NAMALWA (cell line): Measurements from ENCODE around the gene SSH2.

Experiments
- DNase-seq: peaks from one replicate; pipeline ENCODE4 v3.0.0-alpha.2; 2015; ENCODE audit warnings: low spot score

Gene SSH2

DNA sequence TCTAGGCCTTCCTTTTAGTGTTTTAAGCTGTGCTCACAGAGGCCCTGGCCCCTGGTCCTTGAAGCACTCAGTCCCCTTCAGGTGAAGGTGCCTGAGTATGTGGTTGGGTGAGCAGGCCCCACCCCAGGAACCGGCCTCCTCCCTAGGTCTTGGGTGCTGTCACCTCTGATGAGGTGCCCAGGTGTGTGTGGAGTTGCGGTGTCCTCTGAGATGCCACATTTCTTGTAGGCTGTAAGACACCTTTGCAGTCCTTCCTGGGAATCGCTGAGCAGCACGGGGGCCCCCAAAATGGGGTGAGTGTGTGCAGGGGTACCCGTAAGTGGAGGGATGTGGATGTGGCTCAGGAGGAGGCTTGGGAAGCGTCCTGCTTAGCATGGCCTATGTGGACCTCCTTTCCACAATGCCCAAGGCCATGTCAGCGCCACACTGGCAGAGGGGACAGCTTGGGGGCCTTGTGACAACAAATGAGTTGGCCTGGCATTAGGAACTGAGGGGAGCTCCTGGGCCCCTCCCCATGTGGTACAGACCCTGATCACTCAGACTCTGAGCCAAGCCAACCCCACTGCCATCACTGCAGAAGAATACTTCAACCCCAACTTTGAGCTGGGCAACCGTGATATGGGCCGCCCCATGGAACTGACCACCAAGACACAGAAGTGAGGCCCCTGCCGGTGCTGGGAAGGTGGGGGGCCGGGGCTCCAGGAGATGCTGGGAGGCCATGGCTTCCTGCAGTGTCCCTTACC is 318.5 kb downstream of the SSH2 start:
- DNase-seq, result no peak

DNA sequence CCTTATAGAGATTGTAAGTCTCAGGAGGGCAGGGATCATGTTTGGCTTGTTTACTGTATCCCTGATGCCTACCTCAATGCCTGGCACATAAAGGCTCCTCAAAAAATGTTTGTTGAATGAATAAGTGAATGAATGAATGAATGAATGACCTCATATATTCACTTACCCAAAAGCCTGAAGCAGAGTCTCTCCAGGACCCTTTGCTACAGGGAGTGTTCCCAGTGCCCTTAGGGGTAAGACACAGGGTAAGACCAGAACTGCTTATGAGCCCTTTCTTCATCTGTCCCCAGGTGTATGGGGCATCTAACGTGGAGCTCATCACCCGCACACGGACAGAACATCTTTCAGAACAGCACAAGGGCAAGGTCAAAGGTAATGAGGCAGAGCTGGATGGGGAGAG is 319.6 kb downstream of the SSH2 start:
- DNase-seq, result no peak

DNA sequence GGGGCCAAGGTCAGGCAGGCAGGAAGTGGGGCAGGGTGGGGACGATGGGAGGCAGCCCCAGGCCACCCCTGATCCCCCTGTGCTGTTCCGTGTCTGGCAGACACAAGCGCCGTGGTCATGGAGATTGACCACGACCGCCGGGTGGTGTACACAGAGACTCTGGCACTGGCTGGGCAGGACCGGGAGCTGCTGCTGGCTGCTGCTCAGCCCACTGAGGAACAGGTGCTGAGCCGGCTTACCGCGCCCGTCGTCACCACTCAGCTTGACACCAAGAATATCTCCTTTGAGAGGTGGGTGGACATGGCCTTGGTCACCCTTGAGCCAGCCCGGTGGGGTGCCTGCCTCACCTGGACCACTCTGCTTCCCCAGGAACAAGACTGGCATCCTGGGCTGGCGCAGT is 321.0 kb downstream of the SSH2 start:
- no peak for DNase-seq

DNA sequence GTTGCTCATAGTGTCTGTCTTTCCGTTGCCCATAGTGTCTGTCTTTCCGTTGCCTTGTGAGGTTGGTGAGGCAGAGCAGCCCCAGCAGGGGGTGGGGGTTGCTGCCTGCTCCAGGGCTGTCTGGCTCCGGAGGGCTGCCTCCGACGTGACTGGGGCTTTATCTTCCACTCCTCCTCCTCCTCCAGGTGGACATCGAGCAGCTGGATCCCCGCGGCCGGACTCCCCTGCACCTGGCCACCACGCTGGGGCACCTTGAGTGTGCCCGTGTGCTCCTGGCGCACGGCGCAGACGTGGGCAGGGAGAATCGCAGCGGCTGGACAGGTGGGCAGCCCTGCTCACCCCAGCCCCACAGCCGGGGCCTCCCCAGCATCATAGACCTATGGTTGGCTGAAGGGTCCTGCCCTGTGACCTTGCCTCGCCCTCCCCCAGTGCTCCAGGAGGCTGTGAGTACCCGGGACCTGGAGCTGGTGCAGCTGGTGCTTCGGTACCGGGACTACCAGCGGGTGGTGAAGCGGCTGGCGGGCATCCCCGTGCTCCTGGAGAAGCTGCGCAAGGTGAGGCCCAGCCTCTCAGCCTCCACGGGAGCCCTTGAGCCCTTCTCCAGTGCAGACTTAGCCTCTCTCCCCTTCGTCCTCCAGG is 322.4 kb downstream of the SSH2 start:
- DNase-seq, result no peak

DNA sequence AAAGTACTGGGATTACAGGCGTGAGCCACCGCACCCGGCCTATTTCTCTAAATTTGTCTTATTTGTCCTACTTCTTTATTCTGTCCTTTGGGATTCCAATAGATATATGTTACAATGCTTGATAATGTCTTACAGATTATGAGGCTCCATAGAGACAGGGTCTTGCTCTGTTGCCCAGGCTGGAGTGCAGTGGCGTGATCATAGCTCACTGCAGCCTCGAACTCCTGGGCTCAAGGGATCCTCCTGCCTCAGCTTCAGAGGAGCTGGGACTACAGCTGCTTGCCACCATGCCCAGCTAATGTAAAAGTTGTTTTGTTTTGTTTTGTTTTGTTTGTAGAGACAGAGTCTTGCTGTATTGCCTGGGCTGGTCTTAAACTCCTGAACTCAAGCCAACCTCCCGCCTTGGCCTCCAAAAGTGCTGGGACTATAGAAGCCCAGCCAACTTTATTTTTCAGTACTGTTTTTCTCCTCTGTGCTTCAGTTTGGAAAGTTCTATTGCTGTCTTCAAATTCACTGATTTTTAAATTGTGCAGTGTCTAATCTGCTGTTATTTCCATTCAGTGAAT is 326.8 kb downstream of the SSH2 start:
- no peak for DNase-seq

DNA sequence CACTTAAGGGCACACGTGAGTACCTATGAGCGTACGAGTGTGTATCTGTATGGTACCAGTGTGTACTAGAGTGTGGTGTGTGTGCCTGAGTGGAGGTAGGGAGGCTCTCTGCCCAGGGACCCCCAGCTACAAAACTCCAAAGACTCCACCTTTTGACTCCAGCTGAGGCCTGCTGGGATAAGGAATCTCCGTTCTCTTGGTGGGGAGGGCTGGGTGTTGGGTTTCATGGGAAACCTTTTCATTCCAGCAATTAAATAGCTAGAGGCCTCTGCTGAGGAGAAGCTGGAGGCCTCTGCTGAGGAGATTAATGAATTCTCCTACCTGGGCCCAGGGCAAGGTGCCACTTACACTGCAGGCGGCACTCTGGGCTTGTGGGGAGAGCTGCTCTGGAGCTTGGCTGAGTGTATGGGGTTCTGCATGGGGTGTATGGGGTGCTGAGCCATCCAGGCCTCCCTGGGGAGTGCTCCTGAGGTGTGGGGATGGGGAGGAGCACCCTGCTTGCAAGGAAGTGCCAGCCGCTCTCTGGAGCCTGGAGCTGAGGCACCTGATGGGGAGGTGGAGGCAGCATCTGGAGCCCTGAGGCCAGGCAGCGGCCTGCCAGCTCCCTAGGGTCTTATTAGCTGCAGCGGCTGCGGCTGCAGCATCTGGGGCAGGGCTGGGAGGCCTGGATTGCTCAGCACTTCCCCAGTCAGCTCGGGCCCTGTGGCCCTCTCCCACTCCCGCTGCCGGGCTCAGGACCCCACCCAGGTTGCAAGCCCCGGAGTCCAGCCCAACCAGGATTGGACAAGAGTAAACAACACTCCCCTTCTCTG is 332.5 kb downstream of the SSH2 start:
- no peak for DNase-seq

DNA sequence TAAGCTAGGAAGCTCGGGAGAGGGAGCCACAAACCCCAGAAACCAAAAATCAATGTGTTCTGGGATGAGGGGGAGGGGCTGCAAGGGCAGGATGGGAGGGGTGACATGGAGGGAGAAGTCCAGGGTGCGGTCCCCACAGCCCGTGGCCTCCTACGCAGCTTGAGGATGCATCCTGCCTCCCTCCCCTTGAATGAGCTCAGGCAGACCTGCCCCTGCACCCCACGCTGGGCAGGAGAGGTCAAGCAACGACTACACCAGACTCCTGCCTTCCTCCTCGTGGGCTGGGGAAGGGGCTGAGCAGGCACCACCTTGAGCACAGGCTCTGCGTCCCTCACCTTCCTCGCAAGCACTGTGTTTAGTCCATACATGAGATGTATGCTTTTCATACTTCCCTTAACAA is 333.2 kb downstream of the SSH2 start:
- no peak for DNase-seq

DNA sequence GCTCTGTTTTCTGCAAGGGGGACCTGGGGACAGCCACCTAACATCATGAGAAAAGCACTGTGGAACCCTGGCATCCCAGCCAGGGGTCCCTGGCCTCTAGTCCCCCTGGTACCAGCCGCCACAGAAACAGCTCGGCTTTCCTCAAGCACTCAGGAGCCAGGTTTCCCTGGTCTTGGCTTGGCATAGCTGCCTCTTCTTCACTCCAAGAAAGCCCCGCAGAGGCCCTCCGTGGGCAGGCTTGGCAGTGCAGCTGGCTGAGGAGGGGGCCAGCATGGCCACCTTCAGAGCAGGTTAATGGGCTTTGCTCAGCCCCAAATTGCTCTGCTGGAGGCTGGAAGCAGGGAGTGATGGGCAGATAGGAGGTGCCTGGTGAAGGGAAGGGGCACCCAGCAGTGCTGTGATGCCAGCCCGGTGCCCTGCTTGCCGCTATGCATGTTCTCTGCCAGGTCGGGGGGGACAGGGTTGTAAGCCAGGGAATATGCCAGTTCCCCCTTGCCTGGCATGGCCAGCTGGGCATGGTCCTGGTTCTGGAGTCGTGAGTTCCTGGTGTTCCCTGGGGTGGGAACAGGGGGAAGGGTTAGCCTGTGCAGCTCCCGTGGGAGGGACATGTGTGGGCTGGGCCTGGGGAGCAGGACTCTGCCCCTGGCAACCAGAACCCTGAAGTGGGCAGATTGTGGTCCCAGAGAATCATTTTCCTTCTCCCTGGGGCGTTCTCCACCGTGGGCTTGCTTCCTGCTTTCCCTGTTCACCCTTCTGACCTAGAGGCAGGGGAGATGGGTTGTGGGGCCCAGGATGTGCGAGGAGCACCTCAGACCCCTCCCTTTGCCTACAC is 333.9 kb downstream of the SSH2 start:
- DNase-seq, result no peak

DNA sequence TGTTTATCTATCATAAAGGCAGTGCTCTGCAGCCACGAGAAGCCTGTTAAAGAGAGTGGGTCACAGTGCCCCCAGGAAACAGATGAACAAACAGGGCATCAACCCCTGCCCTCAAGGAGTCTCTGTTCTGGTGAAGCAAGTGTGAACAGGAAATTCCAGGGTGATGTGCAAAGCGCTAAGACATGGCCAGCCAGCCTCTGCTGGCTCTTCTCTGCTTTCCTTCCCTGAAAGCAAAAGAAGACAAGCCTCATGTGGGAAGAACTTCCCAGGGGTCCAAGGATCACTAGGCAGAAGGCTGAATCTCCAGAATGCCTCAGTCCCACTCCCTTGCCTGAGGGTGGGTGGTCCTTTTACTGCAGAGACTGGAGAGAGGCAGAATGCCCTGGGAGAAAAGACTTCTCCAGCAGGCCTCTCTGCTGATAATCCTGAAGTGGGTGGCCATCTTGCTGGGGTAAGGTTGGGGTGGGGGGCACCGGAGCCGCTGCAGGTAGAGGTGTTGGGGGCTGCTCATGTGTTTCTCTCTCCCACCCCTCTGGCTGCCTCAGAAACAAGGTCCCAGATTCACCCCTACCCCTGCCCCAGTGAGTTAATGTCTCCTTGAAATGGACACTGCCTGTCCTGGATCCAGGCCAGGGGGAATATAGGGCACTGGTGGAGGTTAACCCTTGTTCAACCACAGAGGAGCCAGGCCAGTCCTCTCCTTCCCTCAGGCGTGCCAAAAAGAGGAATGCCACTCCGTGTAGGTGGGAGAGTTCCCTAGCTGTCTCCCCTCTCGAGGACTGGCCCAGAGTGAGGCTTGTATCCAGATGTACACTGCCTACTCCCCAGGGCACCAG is 334.7 kb downstream of the SSH2 start:
- DNase-seq, result no peak

DNA sequence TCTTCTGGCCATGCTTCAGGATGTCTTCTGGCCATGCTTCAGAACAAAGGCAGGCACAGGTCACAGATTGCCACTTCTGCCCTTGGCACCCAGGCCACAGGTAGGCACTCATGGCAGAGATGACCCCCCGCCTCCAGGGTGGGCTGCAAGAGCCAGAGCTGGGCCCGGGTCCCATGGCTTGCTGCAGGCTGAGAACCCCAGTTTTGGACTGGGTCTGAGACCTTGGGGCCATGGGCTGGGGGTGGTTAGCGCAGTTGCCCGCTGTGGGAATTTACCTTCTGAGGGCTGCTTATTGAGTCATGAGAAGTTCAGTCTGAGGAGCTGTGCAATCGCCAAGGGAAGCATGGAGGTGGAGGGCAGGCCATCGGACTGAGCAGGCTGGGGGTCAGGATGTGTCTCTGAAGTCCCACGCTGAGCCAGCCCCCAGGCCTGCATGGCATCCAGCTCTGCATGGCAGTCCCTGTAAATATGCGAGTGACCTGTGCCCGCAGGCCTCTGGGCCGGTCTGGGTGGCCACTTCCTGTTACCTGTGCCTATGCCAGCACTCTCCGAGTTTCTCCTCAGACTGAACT is 335.4 kb downstream of the SSH2 start:
- no peak for DNase-seq

DNA sequence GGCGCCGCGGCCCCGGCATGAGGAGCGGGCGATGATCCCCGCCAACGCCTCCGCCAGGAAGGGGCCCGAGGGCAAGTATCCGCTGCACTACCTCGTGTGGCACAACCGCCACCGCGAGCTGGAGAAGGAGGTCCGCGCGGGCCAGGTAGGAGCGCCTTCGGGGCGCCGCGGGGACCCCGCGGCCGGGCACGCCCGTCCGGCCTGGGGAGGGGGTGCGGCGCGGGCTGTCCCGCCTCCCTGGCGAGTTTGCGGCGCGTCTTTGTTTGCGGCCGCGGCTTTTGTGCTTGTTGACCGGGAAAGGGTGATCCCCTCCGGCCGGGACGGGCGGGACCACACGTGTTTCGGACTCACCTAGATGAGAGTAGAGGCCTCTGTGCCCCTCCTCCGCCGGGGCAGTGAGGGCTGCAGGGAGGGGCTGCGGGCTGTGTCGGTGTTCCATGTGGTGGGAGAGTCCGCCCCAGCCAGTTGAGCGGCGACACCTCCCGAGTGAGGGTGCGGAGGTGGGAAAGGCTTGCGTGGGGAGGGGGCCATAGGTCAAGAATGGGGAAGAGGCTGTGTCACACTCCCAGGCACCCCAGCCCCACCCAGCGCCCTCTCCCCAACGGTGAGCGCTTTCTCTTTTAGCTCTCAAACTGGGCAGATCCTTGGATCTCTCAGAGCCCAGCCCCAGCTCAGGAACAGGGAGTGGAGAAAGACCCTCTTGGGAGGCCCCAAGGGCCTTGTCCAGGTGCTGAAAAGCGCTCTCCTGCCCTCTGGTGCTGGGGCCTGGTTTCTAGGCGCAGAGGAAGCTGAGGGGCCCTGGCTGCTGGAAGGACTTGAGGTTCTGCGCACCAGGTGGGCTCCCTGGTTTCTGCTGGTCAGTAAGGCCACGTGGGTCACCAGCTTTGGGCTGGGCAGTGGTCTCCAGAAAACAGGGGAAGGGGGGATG is 336.2 kb downstream of the SSH2 start:
- peak; percentile 62 for DNase-seq

DNA sequence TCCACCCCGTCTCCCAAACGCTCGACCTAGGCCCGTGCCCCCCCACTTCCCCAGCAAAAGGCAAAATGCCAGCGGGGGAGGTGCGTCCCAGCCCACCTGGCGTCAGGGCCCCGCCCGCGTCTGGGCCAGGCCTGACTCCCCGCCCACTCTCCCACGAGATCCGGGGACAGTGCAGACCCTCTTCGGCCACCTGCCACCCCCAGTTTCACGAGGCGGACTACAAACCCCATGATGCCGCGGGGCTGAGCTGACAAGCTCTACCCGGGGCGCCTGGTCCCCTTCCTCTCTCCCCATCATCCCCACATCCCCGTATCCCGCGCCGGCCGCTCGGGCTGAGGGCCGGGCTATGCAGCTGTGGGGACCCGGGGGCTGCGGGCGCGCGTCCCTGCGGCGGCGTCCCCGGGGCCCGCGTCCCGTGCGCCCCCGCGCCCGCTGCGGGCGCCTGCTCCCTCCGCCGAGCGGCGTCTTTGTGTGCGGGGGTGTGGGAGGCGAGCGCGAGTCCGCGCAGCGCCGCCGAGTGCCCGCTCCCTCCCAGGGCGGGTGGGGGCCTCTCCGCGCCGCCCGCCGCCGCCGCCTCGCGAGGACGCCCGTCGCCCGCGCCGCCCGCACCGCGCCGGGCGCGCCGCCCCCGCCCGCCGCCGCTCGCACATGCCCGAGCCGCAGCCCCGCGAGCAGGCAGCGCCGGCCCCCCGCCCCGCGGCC is 337.0 kb downstream of the SSH2 start, which contains the start of gene ANKRD13B:
Gene ANKRD13B, plus strand, starts transcription at position 283 of the 702 bp plus-strand sequence. CDS start 490 bp downstream, outside the sequence.
- DNase-seq, result peak; percentile 77

DNA sequence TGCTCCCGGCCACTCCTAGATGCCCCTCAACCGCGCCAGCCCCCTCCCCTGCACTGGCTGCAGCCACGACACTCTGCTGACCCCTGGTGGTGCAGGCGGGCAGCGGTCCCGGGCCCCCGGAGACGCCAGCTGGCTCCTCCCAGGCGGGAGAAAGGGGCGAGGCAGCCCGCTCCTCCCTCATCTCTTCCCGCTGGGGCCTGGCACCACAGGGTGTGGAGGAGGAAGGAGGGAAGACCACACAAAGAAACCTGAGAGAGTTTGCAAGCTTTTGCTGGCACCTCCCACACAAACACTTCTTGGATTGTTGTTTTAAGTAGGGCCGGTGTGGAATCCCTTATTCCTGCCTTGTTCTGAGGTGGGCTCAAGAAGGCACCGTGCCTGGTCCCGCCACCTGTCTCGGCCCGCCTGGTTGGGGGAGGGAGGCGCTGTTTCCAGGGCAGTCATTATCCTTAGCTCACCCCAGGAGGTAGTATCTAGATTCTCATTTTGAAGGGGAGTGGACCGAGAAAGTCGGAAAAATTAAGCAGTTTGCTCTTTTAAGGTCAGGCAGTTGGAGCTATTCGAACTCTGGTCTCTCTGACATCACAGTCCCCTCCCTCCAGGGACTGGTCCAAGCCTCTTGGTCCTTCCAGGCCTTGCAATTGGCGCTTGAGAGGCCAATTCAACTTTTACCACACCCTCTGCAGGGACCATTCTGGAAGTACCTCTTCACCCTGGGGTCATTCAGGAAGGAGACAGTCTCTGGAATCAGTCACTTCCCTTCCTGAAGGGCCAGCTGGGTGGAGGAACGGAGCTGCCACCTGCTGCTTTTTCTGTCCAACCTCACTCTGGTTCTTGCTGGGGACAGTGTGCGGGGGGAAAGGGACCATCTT is 338.1 kb downstream of the SSH2 start:
- peak; percentile 83 for DNase-seq

DNA sequence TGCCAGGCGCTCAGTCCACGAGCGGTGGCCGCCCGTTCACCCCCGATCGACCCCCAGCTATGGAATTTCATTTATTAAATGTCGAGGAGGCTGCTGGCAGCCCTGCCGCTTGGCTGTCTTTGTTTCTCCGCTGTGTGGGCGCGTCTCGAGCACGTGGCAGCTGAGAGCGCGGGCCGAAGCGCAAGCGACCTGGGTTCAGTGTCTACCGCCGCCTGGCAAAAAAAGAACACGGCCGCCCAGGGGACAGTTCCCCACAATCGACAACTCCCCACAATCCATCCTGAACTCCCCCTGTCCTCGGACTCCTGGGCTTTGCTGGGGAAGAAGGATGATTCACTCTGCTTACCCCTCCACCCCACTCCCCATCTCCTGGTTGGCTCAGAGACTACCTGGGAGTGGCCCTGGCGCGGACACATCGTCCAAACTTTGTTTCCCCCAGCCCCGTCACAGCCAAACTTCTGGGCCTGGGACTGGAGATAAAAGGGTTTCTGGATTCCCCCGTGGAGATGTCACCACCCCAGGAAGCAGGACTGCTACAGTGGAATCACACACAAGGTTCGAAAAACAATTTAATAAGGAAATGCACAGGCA is 338.8 kb downstream of the SSH2 start:
- peak; percentile 61 for DNase-seq

DNA sequence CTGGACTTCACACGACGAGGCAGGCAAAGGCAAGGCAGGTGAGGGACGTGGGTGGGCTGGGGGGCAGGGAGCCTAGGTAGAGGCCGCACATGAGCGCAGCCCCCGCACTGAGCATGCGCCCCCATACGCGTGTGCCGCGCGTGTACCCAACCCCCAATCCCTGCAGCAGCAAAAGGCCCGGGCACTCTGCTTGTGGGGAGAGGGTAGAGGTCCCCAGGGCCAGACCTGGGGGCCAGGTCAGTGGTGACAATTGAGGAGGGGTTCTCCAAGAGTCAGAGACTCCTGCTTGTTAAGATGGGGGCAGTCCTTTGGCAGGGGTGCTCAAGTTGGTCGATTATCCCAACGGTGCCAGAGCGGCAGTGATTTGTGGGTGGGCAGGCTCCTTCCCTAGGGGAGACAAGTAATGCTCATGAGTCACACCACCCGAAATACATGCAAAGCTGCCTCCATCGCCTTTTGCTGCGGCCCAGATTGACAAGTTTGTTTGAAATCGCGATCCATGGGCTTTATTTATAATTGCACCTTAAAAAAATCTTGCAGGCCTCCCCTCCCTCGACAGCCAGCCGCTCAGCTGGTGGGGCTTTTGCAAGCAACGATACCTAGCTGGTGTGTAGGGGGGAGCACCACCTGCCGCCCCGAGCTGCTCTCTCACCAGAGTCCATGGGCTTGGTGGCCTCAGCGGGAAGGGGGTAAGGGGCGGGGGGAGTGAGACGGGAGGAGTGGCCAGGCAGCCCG is 339.4 kb downstream of the SSH2 start:
- DNase-seq, result peak; percentile 55
